Astrocyte (in vitro differentiated cells and primary cell): Measurements from ENCODE around the gene PATJ. TPM values are rescaled to one million over a fixed set of nuclear protein-coding genes. Genes with fewer than 3 reads are reported as not detected.
A peak's percentile ranks its signal among the peaks of the same experiment; 100 is the strongest.

Experiments
- DNase-seq: peaks from one replicate; pipeline ENCODE4 v3.0.0-alpha.2; 2010; ENCODE audit warnings: low read depth
- FAIRE-seq: peaks from 2 replicates; lab custom pipeline; 2011; peaks lifted over from hg19 to GRCh38; lab: Jason Lieb, UNC
- H2AFZ ChIP-seq: 2 replicates; pipeline ENCODE4 v1.6.0; 2012; ENCODE audit warnings: low read depth, low read length, inconsistent platforms
- H3K27ac ChIP-seq: 2 replicates; pipeline ENCODE4 v1.5.1; 2011; ENCODE audit warnings: low read depth, low read length, inconsistent platforms
- H3K27me3 ChIP-seq: 2 replicates; pipeline ENCODE4 v1.6.0; 2011; ENCODE audit warnings: low read length, inconsistent platforms; ENCODE audit not compliant: insufficient read depth
- H3K36me3 ChIP-seq: 2 replicates; pipeline ENCODE4 v1.5.1; 2011; ENCODE audit warnings: low read length, inconsistent platforms; ENCODE audit not compliant: insufficient read depth
- H3K4me1 ChIP-seq: 2 replicates; pipeline ENCODE4 v1.5.1; 2011; ENCODE audit warnings: low read length, inconsistent platforms; ENCODE audit not compliant: insufficient read depth
- H3K4me2 ChIP-seq: 2 replicates; pipeline ENCODE4 v1.6.0; 2012; ENCODE audit warnings: low read length, inconsistent platforms
- H3K4me3 ChIP-seq: 2 replicates; pipeline ENCODE4 v1.5.1; 2011; ENCODE audit warnings: low read depth, mild to moderate bottlenecking, low read length, inconsistent platforms; ENCODE audit not compliant: insufficient read depth
- H3K79me2 ChIP-seq: 2 replicates; pipeline ENCODE4 v1.6.0; 2012; ENCODE audit warnings: mild to moderate bottlenecking, low read length, inconsistent platforms; ENCODE audit not compliant: insufficient read depth
- H3K9ac ChIP-seq: 2 replicates; pipeline ENCODE4 v1.6.0; 2012; ENCODE audit warnings: mild to moderate bottlenecking, low read length, inconsistent platforms
- H3K9me3 ChIP-seq: 2 replicates; pipeline ENCODE4 v1.5.1; 2012; ENCODE audit warnings: low read depth, mild to moderate bottlenecking, low read length, inconsistent platforms; ENCODE audit not compliant: insufficient read depth
- H4K20me1 ChIP-seq: 2 replicates; pipeline ENCODE4 v1.6.0; 2012; ENCODE audit warnings: low read length, inconsistent platforms; ENCODE audit not compliant: insufficient read depth
- H3K27ac Mint-ChIP-seq: one replicate; pipeline ENCODE4 v1.8.0; 2021; ENCODE audit warnings: mild to moderate bottlenecking, mixed read lengths; ENCODE audit not compliant: unreplicated experiment
- H3K27me3 Mint-ChIP-seq: one replicate; pipeline ENCODE4 v1.8.0; 2021; ENCODE audit warnings: low read depth, mixed read lengths; ENCODE audit not compliant: unreplicated experiment
- H3K36me3 Mint-ChIP-seq: one replicate; pipeline ENCODE4 v1.8.0; 2021; ENCODE audit warnings: low read depth, mixed read lengths; ENCODE audit not compliant: unreplicated experiment
- H3K4me1 Mint-ChIP-seq: one replicate; pipeline ENCODE4 v1.8.0; 2021; ENCODE audit warnings: low read depth, mixed read lengths; ENCODE audit not compliant: unreplicated experiment
- H3K4me3 Mint-ChIP-seq: one replicate; pipeline ENCODE4 v1.8.0; 2021; ENCODE audit warnings: mild to moderate bottlenecking, moderate library complexity, mixed read lengths; ENCODE audit not compliant: unreplicated experiment
- H3K9me3 Mint-ChIP-seq: one replicate; pipeline ENCODE4 v1.8.0; 2021; ENCODE audit warnings: mild to moderate bottlenecking, mixed read lengths; ENCODE audit not compliant: unreplicated experiment
- EZH2 ChIP-seq: IDR thresholded peaks from 2 replicates; pipeline ENCODE4 v1.6.1; 2012; ENCODE audit warnings: mild to moderate bottlenecking, low read length, inconsistent platforms; ENCODE audit not compliant: insufficient read depth
- total RNA-seq: library from RNA; stranded (reverse); gene quantifications from 2 replicates; pipeline ENCODE4 v1.2.1, GENCODE V29; 2021
- TF ChIP-seq, protein P1 (sequence below): IDR thresholded peaks from 2 replicates; pipeline ENCODE4 v1.5.1; 2011; ENCODE audit warnings: low read depth, mild to moderate bottlenecking, inconsistent platforms, low read length, moderate library complexity; ENCODE audit not compliant: insufficient read depth

The PATJ gene
- total RNA-seq, 1 donor from 2014 or later: 11.0 TPM

DNA sequence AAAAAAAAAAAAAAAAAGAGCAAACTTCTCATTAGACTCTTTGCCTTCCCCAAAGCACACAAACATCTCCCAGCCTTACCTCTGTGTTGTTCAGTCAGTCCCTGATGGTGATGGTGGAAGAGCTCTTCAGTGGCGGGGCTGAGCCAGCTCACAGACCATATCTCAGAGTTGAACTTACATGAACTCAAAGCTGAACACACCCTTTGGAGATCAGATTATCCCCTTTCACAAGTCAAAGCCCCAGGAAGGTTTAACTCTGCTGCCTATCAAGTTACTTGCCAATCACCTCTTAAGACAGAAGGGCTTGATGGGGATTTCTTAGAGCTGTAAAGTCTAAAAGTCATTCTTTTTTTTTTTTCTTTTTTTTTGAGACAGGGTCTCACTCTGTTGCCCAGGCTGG lies 397.1 kb downstream of the PATJ start:
- no peak overlapping the region for H3K9ac ChIP-seq
- FAIRE-seq (no peak), DNase-seq (no peak)
- Mint-ChIP-seq H3K27ac (no peak overlapping the region), H3K9me3 (no peaks in the 10 kb centered on the region), H3K4me3 (no peak overlapping the region), H3K36me3 (peaks cover 2% of the 10 kb centered on the region), H3K27me3 (no peaks in the 10 kb centered on the region), H3K4me1 (peaks cover 8% of the 10 kb centered on the region)
- H2AFZ ChIP-seq: no peak overlapping the region
- no peak for TF ChIP-seq EZH2
- TF ChIP-seq, protein P1, sequence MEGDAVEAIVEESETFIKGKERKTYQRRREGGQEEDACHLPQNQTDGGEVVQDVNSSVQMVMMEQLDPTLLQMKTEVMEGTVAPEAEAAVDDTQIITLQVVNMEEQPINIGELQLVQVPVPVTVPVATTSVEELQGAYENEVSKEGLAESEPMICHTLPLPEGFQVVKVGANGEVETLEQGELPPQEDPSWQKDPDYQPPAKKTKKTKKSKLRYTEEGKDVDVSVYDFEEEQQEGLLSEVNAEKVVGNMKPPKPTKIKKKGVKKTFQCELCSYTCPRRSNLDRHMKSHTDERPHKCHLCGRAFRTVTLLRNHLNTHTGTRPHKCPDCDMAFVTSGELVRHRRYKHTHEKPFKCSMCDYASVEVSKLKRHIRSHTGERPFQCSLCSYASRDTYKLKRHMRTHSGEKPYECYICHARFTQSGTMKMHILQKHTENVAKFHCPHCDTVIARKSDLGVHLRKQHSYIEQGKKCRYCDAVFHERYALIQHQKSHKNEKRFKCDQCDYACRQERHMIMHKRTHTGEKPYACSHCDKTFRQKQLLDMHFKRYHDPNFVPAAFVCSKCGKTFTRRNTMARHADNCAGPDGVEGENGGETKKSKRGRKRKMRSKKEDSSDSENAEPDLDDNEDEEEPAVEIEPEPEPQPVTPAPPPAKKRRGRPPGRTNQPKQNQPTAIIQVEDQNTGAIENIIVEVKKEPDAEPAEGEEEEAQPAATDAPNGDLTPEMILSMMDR: no peak
- H3K4me2 ChIP-seq: no peak overlapping the region
- H3K79me2 ChIP-seq: no peaks in the 10 kb centered on the region
- H3K27ac ChIP-seq: no peak overlapping the region
- H3K4me1 ChIP-seq: no peaks in the 10 kb centered on the region
- no peaks in the 10 kb centered on the region for H3K9me3 ChIP-seq
- H4K20me1 ChIP-seq: no peaks in the 10 kb centered on the region
- no peak overlapping the region for H3K4me3 ChIP-seq
- no peaks in the 10 kb centered on the region for H3K27me3 ChIP-seq
- H3K36me3 ChIP-seq: no peaks in the 10 kb centered on the region

DNA sequence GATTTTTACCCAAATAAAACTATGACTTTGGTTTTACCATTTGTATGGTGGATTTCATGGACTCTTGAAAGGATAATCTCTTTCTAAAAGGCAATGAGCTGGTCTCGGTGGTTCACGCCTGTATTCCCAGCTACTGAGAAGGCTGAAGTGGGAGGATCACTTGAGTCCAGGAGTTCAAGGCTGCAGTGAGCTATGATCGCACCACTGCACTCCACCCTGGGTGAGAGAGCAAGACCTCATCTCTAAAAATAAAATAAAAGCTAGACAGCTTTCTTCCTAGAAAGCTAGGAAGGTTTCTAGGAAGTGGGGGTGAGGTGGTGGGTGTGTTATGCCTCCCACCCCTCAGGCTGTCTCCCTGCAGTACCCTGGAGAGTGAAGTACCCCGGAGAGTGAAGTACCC lies 398.4 kb downstream of the PATJ start:
- Mint-ChIP-seq H3K27ac (no peak overlapping the region), H3K9me3 (no peaks in the 10 kb centered on the region), H3K27me3 (no peaks in the 10 kb centered on the region), H3K4me1 (peaks cover 8% of the 10 kb centered on the region), H3K36me3 (peaks cover 2% of the 10 kb centered on the region), H3K4me3 (no peak overlapping the region)
- no peak for DNase-seq
- TF ChIP-seq, protein P1: no peak
- TF ChIP-seq EZH2: no peak
- no peak overlapping the region for H3K4me3 ChIP-seq
- H3K4me2 ChIP-seq: no peak overlapping the region
- no peaks in the 10 kb centered on the region for H3K79me2 ChIP-seq
- H3K9ac ChIP-seq: no peak overlapping the region
- no peaks in the 10 kb centered on the region for H3K4me1 ChIP-seq
- H2AFZ ChIP-seq: no peak overlapping the region
- no peaks in the 10 kb centered on the region for H3K36me3 ChIP-seq
- no peaks in the 10 kb centered on the region for H3K9me3 ChIP-seq
- no peaks in the 10 kb centered on the region for H4K20me1 ChIP-seq
- FAIRE-seq: no peak
- no peaks in the 10 kb centered on the region for H3K27me3 ChIP-seq
- H3K27ac ChIP-seq: no peak overlapping the region

- H3K79me2 ChIP-seq: no peaks in the 10 kb centered on the region
- no peak overlapping the region for H3K27ac Mint-ChIP-seq
- H3K9ac ChIP-seq: no peak overlapping the region
- TF ChIP-seq, protein P1: no peak
- no peak for TF ChIP-seq EZH2
- H3K27ac ChIP-seq: no peak overlapping the region
- no peaks in the 10 kb centered on the region for H3K27me3 Mint-ChIP-seq
- no peak overlapping the region for H3K4me3 ChIP-seq
- H2AFZ ChIP-seq: no peak overlapping the region
- peak overlapping the region; percentile 35 for H3K4me2 ChIP-seq
- H3K4me1 Mint-ChIP-seq: peaks cover 8% of the 10 kb centered on the region
- FAIRE-seq (no peak), DNase-seq (peak; percentile 4)
- no peaks in the 10 kb centered on the region for H3K36me3 ChIP-seq
- no peaks in the 10 kb centered on the region for H3K4me1 ChIP-seq
- no peaks in the 10 kb centered on the region for H3K27me3 ChIP-seq
- no peaks in the 10 kb centered on the region for H3K9me3 Mint-ChIP-seq
- H4K20me1 ChIP-seq: no peaks in the 10 kb centered on the region
- H3K4me3 Mint-ChIP-seq: no peak overlapping the region
- no peaks in the 10 kb centered on the region for H3K9me3 ChIP-seq
- H3K36me3 Mint-ChIP-seq: peaks cover 2% of the 10 kb centered on the region
Observed at GRCh38 chr1:62142496-62142895, 400.2 kb downstream of the PATJ start.
